Measurements from ENCODE around the gene PTGER2. TPM values are rescaled to one million over a fixed set of nuclear protein-coding genes. Genes with fewer than 3 reads are reported as not detected.

PTGER2 gene
- total RNA-seq, 2 donors from 2014 or later = not detected

DNA sequence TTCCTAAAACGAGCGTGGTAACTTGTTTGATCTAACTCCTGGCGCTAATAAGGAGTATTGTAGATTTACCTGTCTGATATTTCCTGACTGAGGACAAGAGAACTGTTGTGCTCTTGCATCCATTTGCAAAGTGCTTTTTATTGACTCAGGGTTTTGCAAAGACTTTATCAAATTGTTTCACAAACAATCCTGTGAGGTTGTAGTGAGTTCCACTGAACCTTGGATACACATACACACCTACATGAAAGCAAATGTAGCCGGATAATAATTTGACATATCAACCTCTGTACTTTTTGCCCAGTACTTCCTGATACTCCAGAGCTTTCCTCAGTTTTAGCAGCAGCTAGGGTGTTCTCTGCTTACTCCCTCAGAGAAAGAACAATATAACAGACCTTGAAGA, 6.7 kb upstream of the PTGER2 start:
- H3K27me3 ChIP-seq (ENCODE audit: control insufficient read depth, insufficient read depth, low read length, poor library complexity, severe bottlenecking) = peaks cover 33% of the 10 kb centered on the region
- no peak overlapping the region for H3K4me3 ChIP-seq (ENCODE audit: low read length)
- Mint-ChIP-seq H3K27me3 (ENCODE audit: insufficient read depth) (peaks cover 19% of the 10 kb centered on the region), H3K4me3 (no peak overlapping the region), H3K36me3 (ENCODE audit: low read depth) (no peaks in the 10 kb centered on the region), H3K27ac (no peak overlapping the region), H3K4me1 (no peaks in the 10 kb centered on the region), H3K9me3 (no peaks in the 10 kb centered on the region)
- no peak for TF ChIP-seq CTCF (conservative IDR thresholded peaks at IDR 0.05)
- no peaks in the 10 kb centered on the region for H3K4me1 ChIP-seq (ENCODE audit: control insufficient read depth, insufficient read depth, low read length)
- H3K9me3 ChIP-seq (ENCODE audit: control insufficient read depth, low read length) = no peaks in the 10 kb centered on the region
- H3K36me3 ChIP-seq (ENCODE audit: control insufficient read depth, insufficient read depth, low read length) = no peaks in the 10 kb centered on the region
- DNase-seq = no peak
- no peak overlapping the region for H3K27ac ChIP-seq (ENCODE audit: low read depth, low read length)
- no peak overlapping the region for H3K9ac ChIP-seq (ENCODE audit: extremely low read depth, low read length, poor library complexity, severe bottlenecking)
- WGBS, 2 experiments (ENCODE audit: insufficient coverage in 1 of 2, insufficient read length in 1 of 2) = 92 to 100% methylated on average over 4 of the region's 4 CpGs

- Histone ChIP-seq H3K9ac (ENCODE audit: extremely low read depth, low read length, poor library complexity, severe bottlenecking) (no peak overlapping the region), H3K27me3 (ENCODE audit: control insufficient read depth, insufficient read depth, low read length, poor library complexity, severe bottlenecking) (peaks cover 38% of the 10 kb centered on the region), H3K27ac (ENCODE audit: low read depth, low read length) (no peak overlapping the region), H3K4me1 (ENCODE audit: control insufficient read depth, insufficient read depth, low read length) (no peaks in the 10 kb centered on the region), H3K9me3 (ENCODE audit: control insufficient read depth, low read length) (no peaks in the 10 kb centered on the region), H3K36me3 (ENCODE audit: control insufficient read depth, insufficient read depth, low read length) (no peaks in the 10 kb centered on the region), H3K4me3 (ENCODE audit: low read length) (no peak overlapping the region)
- H3K27me3 Mint-ChIP-seq (ENCODE audit: insufficient read depth) = peaks cover 24% of the 10 kb centered on the region
- WGBS, 2 experiments (ENCODE audit: insufficient coverage in 1 of 2, insufficient read length in 1 of 2) = 88 to 94% methylated on average over 2 of the region's 2 CpGs
- no peak overlapping the region for H3K4me3 Mint-ChIP-seq
- DNase-seq = no peak
- no peak overlapping the region for H3K27ac Mint-ChIP-seq
- no peaks in the 10 kb centered on the region for H3K36me3 Mint-ChIP-seq (ENCODE audit: low read depth)
- no peaks in the 10 kb centered on the region for H3K9me3 Mint-ChIP-seq
- no peak for TF ChIP-seq CTCF (conservative IDR thresholded peaks at IDR 0.05)
- no peaks in the 10 kb centered on the region for H3K4me1 Mint-ChIP-seq
These were observed 6.2 kb upstream of the PTGER2 start for GRCh38 chr14:52307905-52308304.

GRCh38 chr14:52310541-52310940, 3.6 kb upstream of the PTGER2 start:
- WGBS, 2 experiments (ENCODE audit: insufficient coverage in 1 of 2, insufficient read length in 1 of 2) = 80 to 92% methylated on average over 3 of the region's 3 CpGs
- no peak for DNase-seq
- peaks cover 64% of the 10 kb centered on the region for H3K27me3 ChIP-seq (ENCODE audit: control insufficient read depth, insufficient read depth, low read length, poor library complexity, severe bottlenecking)
- Mint-ChIP-seq H3K36me3 (ENCODE audit: low read depth) (no peaks in the 10 kb centered on the region), H3K4me1 (peaks cover 12% of the 10 kb centered on the region), H3K9me3 (no peaks in the 10 kb centered on the region), H3K4me3 (no peak overlapping the region), H3K27me3 (ENCODE audit: insufficient read depth) (peaks cover 50% of the 10 kb centered on the region), H3K27ac (no peak overlapping the region)
- H3K9me3 ChIP-seq (ENCODE audit: control insufficient read depth, low read length) = no peaks in the 10 kb centered on the region
- no peak overlapping the region for H3K27ac ChIP-seq (ENCODE audit: low read depth, low read length)
- no peaks in the 10 kb centered on the region for H3K4me1 ChIP-seq (ENCODE audit: control insufficient read depth, insufficient read depth, low read length)
- H3K9ac ChIP-seq (ENCODE audit: extremely low read depth, low read length, poor library complexity, severe bottlenecking) = no peak overlapping the region
- H3K36me3 ChIP-seq (ENCODE audit: control insufficient read depth, insufficient read depth, low read length) = no peaks in the 10 kb centered on the region
- no peak overlapping the region for H3K4me3 ChIP-seq (ENCODE audit: low read length)
- no peak for TF ChIP-seq CTCF (conservative IDR thresholded peaks at IDR 0.05)
